Ascending aorta (tissue), 2 donors: ENCODE data around the gene HAGH. TPM values are rescaled to one million over a fixed set of nuclear protein-coding genes. Genes with fewer than 3 reads are reported as not detected.

Source experiments
- DNase-seq, 2 donors: peaks; one replicate each; pipeline ENCODE4 v3.0.0-alpha.2; 2019; ENCODE audit warnings: low spot score in 2 of 2
- H3K27ac ChIP-seq, 2 donors: fragments of 200-600 bp; sonication (generic); one replicate each; pipeline ENCODE4 v1.5.1; 2016 to 2017; ENCODE audit warnings: mild to moderate bottlenecking in 1 of 2
- H3K27me3 ChIP-seq: fragments of 200-600 bp; sonication (generic); one replicate; pipeline ENCODE4 v1.5.1; 2017
- H3K36me3 ChIP-seq, 2 donors: fragments of 200-600 bp; sonication (generic); one replicate each; pipeline ENCODE4 v1.5.1; 2016
- H3K4me1 ChIP-seq, 2 donors: fragments of 200-600 bp; sonication (generic); one replicate each; pipeline ENCODE4 v1.5.1; 2016 to 2017; ENCODE audit warnings: mild to moderate bottlenecking in 1 of 2
- H3K4me3 ChIP-seq, 2 donors: fragments of 200-600 bp; sonication (generic); one replicate each; pipeline ENCODE4 v1.5.1; 2016 to 2017; ENCODE audit warnings: mild to moderate bottlenecking in 1 of 2
- H3K9me3 ChIP-seq, 2 donors: fragments of 200-600 bp; sonication (generic); one replicate each; pipeline ENCODE4 v1.5.1; 2016
- intact Hi-C: fragments of 100-400 bp; cut with DNase I; formaldehyde crosslinking; loops from one replicate; pipeline ENCODE4 v1.15.1; 2023
- total RNA-seq: library from RNA; depleted of rRNA; stranded (reverse); fragments of >200 nt; gene quantifications from one replicate; pipeline ENCODE4 v1.1.0, GENCODE V29; 2016
- TF ChIP-seq, protein P1 (sequence below), 3 experiments: fragments of 200-600 bp in 2 of 3; fragments of 450-650 bp in 1 of 3; sonication (generic) in 2 of 3; IDR thresholded peaks; one replicate each; pipeline ENCODE4 v1.5.1; 2016 to 2019; ENCODE audit warnings: antibody characterized with exemption in 3 of 3, mild to moderate bottlenecking in 1 of 3, moderate library complexity in 1 of 3

Gene HAGH
- total RNA-seq, 1 donor from 2014 or later: 177 TPM

DNA sequence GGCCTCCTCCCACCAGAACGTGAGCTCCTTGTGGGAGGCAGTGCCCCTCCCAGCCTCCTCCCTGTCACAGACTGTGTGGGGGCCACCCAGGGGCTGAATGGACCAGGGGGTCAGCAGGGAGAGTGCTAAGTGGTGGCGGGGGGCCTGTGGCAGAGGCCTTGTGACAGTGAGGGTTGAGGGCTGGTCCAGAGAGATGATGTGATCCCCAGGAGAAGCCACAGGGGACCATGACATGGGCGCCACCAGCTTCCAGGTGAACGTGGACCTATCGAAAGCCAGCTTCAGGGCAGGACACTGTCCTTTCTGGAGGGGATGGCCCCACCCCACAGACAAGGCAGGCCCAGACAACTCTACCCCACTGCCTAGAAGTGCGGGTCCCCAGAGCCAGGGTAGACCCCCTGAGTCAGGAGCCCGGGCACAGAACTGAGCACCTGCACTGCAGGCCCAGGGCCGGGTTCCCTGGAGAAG, 47.4 kb downstream of the HAGH start:
- DNase-seq: no peak
- Histone ChIP-seq H3K4me1 (peaks cover 17 to 21% of the 10 kb centered on the region in 2 donors), H3K9me3 (no peaks in the 10 kb centered on the region), H3K27me3 (no peaks in the 10 kb centered on the region), H3K27ac (no peak overlapping the region), H3K36me3 (peaks cover 45 to 52% of the 10 kb centered on the region in 2 donors), H3K4me3 (no peak overlapping the region)
- TF ChIP-seq, protein P1, sequence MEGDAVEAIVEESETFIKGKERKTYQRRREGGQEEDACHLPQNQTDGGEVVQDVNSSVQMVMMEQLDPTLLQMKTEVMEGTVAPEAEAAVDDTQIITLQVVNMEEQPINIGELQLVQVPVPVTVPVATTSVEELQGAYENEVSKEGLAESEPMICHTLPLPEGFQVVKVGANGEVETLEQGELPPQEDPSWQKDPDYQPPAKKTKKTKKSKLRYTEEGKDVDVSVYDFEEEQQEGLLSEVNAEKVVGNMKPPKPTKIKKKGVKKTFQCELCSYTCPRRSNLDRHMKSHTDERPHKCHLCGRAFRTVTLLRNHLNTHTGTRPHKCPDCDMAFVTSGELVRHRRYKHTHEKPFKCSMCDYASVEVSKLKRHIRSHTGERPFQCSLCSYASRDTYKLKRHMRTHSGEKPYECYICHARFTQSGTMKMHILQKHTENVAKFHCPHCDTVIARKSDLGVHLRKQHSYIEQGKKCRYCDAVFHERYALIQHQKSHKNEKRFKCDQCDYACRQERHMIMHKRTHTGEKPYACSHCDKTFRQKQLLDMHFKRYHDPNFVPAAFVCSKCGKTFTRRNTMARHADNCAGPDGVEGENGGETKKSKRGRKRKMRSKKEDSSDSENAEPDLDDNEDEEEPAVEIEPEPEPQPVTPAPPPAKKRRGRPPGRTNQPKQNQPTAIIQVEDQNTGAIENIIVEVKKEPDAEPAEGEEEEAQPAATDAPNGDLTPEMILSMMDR (IDR thresholded peaks at IDR 0.05): no peak
- intact Hi-C loops: no loop called here

GRCh38 chr16:1778200-1779179, 48.1 kb downstream of the HAGH start:
- no peaks in the 10 kb centered on the region for H3K9me3 ChIP-seq
- no peak overlapping the region for H3K27ac ChIP-seq
- peaks cover 18 to 23% of the 10 kb centered on the region in 2 donors for H3K4me1 ChIP-seq
- TF ChIP-seq, protein P1 (IDR thresholded peaks at IDR 0.05): no peak
- intact Hi-C loops: no loop called here
- no peak overlapping the region for H3K4me3 ChIP-seq
- no peak for DNase-seq
- no peaks in the 10 kb centered on the region for H3K27me3 ChIP-seq
- peaks cover 45 to 52% of the 10 kb centered on the region in 2 donors for H3K36me3 ChIP-seq

GRCh38 chr16:1777375-1778199, 49.0 kb downstream of the HAGH start:
- Histone ChIP-seq H3K9me3 (no peaks in the 10 kb centered on the region), H3K27ac (no peak overlapping the region), H3K4me1 (peaks cover 18 to 23% of the 10 kb centered on the region in 2 donors), H3K4me3 (no peak overlapping the region), H3K36me3 (peaks cover 45 to 52% of the 10 kb centered on the region in 2 donors), H3K27me3 (no peaks in the 10 kb centered on the region)
- intact Hi-C loops: no loop called here
- TF ChIP-seq, protein P1 (IDR thresholded peaks at IDR 0.05): no peak
- DNase-seq: no peak

GRCh38 chr16:1776991-1777374, 49.6 kb downstream of the HAGH start:
- peaks cover 22 to 29% of the 10 kb centered on the region in 2 donors for H3K4me1 ChIP-seq
- H3K9me3 ChIP-seq: no peaks in the 10 kb centered on the region
- no peak overlapping the region for H3K4me3 ChIP-seq
- no peak for DNase-seq
- TF ChIP-seq, protein P1 (IDR thresholded peaks at IDR 0.05): no peak
- intact Hi-C loops: no loop called here
- peaks cover 45 to 52% of the 10 kb centered on the region in 2 donors for H3K36me3 ChIP-seq
- H3K27me3 ChIP-seq: no peaks in the 10 kb centered on the region
- no peak overlapping the region for H3K27ac ChIP-seq

GRCh38 chr16:1776672-1776955, 50.0 kb downstream of the HAGH start:
- H3K36me3 ChIP-seq: peaks cover 45 to 52% of the 10 kb centered on the region in 2 donors
- H3K4me3 ChIP-seq: no peak overlapping the region
- no peaks in the 10 kb centered on the region for H3K9me3 ChIP-seq
- DNase-seq: no peak
- H3K27ac ChIP-seq: no peak overlapping the region
- intact Hi-C loops: no loop called here
- peaks cover 25 to 29% of the 10 kb centered on the region in 2 donors for H3K4me1 ChIP-seq
- TF ChIP-seq, protein P1 (IDR thresholded peaks at IDR 0.05): no peak
- no peaks in the 10 kb centered on the region for H3K27me3 ChIP-seq
